ENCODE measurements around the gene PSKH1.
A peak's percentile ranks its signal among the peaks of the same experiment; 100 is the strongest.

The PSKH1 gene

DNA sequence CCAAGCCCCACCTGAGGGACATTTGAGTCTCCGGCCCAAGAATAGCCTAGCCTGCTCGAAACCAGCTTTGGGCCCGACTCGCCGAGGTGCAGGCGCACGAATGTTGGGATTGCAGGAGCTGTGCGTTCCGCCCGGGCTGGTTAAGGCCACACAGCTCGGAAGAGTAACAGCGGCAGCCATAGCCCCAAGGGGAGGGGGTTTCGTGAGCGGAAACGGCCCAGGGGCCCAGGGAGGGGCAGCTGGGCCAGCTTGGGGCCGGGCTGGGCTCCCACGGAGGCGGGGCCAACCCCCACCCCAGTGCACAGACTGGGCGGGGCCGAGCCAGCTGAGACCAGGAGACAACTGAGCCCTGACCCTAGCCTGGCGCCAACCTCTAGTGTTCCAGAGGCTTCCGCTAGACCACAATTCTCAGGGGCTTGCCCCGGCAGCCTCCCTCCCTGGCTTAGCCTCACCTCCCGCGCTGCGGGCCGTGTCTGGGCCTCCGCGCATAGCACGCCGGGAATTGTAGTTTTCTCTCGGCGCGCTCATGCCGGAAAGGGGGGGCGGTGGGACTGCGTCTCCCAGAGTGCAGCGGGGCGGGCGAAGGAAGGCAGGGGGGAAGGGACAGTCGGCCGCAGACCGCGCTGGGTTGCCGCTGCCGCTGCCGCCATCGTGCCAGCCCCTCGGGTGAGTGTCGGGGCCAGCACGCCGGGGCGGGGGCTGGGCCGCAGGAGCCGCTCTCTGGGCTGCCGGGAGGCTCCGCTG is 46.6 kb upstream of the PSKH1 start, which contains the start of gene NUTF2 (continued):
- TF ChIP-seq SP7 (tag by site-specific recombination; IDR thresholded peaks at IDR 0.05) (peak; percentile 81), ZNF48 (tag by site-specific recombination; IDR thresholded peaks at IDR 0.05) (no peak), ZNF23 (tag by site-specific recombination; IDR thresholded peaks at IDR 0.05; ENCODE audit: borderline replicate concordance) (no peak; the same call in 1 of the 2 replicates), ZNF133 (tag by site-specific recombination; IDR thresholded peaks at IDR 0.05) (no peak), ZNF843 (tag by site-specific recombination; IDR thresholded peaks at IDR 0.05) (peak; percentile 72), ZNF530 (tag by site-specific recombination; IDR thresholded peaks at IDR 0.05; ENCODE audit: low read depth) (no peak), ZNF585B (tag by site-specific recombination; IDR thresholded peaks at IDR 0.05) (no peak), ZNF184 (tag by site-specific recombination; IDR thresholded peaks at IDR 0.05) (no peak), ZBTB21 (tag by site-specific recombination; IDR thresholded peaks at IDR 0.05) (no peak; the same call in 1 of the 2 replicates), ZNF211 (tag by site-specific recombination; IDR thresholded peaks at IDR 0.05; ENCODE audit: low read depth) (no peak), BCL11B (tag by site-specific recombination; IDR thresholded peaks at IDR 0.05; ENCODE audit: low read depth) (no peak; the same call in 1 of the 2 replicates), ZBTB20 (tag by site-specific recombination; IDR thresholded peaks at IDR 0.05) (peak; percentile 90), RBAK (tag by site-specific recombination; IDR thresholded peaks at IDR 0.05) (no peak), ZNF426 (tag by site-specific recombination; IDR thresholded peaks at IDR 0.05) (no peak), ZNF366 (tag by site-specific recombination; conservative IDR thresholded peaks at IDR 0.05) (0 out of 2 replicates have a peak, but pooled peaks have one; percentile 12), ZNF544 (tag by site-specific recombination; IDR thresholded peaks at IDR 0.05) (no peak), SCRT1 (tag by site-specific recombination; IDR thresholded peaks at IDR 0.05; ENCODE audit: borderline replicate concordance) (no peak), ZNF514 (tag by site-specific recombination; IDR thresholded peaks at IDR 0.05) (no peak), ZNF214 (tag by site-specific recombination; IDR thresholded peaks at IDR 0.05; ENCODE audit: borderline replicate concordance) (no peak), ZFP37 (tag by site-specific recombination; IDR thresholded peaks at IDR 0.05) (no peak)
- TF ChIP-seq, protein P1, sequence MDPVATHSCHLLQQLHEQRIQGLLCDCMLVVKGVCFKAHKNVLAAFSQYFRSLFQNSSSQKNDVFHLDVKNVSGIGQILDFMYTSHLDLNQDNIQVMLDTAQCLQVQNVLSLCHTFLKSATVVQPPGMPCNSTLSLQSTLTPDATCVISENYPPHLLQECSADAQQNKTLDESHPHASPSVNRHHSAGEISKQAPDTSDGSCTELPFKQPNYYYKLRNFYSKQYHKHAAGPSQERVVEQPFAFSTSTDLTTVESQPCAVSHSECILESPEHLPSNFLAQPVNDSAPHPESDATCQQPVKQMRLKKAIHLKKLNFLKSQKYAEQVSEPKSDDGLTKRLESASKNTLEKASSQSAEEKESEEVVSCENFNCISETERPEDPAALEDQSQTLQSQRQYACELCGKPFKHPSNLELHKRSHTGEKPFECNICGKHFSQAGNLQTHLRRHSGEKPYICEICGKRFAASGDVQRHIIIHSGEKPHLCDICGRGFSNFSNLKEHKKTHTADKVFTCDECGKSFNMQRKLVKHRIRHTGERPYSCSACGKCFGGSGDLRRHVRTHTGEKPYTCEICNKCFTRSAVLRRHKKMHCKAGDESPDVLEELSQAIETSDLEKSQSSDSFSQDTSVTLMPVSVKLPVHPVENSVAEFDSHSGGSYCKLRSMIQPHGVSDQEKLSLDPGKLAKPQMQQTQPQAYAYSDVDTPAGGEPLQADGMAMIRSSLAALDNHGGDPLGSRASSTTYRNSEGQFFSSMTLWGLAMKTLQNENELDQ (tag by site-specific recombination; IDR thresholded peaks at IDR 0.05; ENCODE audit: low read depth): no peak
- TF ChIP-seq, protein P2, sequence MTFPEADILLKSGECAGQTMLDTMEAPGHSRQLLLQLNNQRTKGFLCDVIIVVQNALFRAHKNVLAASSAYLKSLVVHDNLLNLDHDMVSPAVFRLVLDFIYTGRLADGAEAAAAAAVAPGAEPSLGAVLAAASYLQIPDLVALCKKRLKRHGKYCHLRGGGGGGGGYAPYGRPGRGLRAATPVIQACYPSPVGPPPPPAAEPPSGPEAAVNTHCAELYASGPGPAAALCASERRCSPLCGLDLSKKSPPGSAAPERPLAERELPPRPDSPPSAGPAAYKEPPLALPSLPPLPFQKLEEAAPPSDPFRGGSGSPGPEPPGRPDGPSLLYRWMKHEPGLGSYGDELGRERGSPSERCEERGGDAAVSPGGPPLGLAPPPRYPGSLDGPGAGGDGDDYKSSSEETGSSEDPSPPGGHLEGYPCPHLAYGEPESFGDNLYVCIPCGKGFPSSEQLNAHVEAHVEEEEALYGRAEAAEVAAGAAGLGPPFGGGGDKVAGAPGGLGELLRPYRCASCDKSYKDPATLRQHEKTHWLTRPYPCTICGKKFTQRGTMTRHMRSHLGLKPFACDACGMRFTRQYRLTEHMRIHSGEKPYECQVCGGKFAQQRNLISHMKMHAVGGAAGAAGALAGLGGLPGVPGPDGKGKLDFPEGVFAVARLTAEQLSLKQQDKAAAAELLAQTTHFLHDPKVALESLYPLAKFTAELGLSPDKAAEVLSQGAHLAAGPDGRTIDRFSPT (tag by site-specific recombination; IDR thresholded peaks at IDR 0.05): peak; percentile 92
- TF ChIP-seq, protein P3, sequence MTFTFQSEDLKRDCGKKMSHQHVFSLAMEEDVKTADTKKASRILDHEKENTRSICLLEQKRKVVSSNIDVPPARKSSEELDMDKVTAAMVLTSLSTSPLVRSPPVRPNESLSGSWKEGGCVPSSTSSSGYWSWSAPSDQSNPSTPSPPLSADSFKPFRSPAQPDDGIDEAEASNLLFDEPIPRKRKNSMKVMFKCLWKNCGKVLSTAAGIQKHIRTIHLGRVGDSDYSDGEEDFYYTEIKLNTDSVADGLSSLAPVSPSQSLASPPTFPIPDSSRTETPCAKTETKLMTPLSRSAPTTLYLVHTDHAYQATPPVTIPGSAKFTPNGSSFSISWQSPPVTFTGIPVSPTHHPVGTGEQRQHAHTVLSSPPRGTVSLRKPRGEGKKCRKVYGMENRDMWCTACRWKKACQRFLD (tag by site-specific recombination; IDR thresholded peaks at IDR 0.05): no peak
- TF ChIP-seq, protein P4, sequence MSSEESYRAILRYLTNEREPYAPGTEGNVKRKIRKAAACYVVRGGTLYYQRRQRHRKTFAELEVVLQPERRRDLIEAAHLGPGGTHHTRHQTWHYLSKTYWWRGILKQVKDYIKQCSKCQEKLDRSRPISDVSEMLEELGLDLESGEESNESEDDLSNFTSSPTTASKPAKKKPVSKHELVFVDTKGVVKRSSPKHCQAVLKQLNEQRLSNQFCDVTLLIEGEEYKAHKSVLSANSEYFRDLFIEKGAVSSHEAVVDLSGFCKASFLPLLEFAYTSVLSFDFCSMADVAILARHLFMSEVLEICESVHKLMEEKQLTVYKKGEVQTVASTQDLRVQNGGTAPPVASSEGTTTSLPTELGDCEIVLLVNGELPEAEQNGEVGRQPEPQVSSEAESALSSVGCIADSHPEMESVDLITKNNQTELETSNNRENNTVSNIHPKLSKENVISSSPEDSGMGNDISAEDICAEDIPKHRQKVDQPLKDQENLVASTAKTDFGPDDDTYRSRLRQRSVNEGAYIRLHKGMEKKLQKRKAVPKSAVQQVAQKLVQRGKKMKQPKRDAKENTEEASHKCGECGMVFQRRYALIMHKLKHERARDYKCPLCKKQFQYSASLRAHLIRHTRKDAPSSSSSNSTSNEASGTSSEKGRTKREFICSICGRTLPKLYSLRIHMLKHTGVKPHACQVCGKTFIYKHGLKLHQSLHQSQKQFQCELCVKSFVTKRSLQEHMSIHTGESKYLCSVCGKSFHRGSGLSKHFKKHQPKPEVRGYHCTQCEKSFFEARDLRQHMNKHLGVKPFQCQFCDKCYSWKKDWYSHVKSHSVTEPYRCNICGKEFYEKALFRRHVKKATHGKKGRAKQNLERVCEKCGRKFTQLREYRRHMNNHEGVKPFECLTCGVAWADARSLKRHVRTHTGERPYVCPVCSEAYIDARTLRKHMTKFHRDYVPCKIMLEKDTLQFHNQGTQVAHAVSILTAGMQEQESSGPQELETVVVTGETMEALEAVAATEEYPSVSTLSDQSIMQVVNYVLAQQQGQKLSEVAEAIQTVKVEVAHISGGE (tag by site-specific recombination; conservative IDR thresholded peaks at IDR 0.05; ENCODE audit: low read depth): peak; percentile 90
- TF ChIP-seq, protein P5, sequence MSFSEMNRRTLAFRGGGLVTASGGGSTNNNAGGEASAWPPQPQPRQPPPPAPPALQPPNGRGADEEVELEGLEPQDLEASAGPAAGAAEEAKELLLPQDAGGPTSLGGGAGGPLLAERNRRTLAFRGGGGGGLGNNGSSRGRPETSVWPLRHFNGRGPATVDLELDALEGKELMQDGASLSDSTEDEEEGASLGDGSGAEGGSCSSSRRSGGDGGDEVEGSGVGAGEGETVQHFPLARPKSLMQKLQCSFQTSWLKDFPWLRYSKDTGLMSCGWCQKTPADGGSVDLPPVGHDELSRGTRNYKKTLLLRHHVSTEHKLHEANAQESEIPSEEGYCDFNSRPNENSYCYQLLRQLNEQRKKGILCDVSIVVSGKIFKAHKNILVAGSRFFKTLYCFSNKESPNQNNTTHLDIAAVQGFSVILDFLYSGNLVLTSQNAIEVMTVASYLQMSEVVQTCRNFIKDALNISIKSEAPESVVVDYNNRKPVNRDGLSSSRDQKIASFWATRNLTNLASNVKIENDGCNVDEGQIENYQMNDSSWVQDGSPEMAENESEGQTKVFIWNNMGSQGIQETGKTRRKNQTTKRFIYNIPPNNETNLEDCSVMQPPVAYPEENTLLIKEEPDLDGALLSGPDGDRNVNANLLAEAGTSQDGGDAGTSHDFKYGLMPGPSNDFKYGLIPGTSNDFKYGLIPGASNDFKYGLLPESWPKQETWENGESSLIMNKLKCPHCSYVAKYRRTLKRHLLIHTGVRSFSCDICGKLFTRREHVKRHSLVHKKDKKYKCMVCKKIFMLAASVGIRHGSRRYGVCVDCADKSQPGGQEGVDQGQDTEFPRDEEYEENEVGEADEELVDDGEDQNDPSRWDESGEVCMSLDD (tag by site-specific recombination; IDR thresholded peaks at IDR 0.05): peak; percentile 79; the same call in 1 of the 2 replicates
- TF ChIP-seq, protein P6, sequence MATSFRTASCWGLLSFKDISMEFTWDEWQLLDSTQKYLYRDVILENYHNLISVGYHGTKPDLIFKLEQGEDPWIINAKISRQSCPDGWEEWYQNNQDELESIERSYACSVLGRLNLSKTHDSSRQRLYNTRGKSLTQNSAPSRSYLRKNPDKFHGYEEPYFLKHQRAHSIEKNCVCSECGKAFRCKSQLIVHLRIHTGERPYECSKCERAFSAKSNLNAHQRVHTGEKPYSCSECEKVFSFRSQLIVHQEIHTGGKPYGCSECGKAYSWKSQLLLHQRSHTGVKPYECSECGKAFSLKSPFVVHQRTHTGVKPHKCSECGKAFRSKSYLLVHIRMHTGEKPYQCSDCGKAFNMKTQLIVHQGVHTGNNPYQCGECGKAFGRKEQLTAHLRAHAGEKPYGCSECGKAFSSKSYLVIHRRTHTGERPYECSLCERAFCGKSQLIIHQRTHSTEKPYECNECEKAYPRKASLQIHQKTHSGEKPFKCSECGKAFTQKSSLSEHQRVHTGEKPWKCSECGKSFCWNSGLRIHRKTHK (tag by site-specific recombination; IDR thresholded peaks at IDR 0.05): no peak
